Activated CD4-positive, alpha-beta T cell treated with anti-CD3 and anti-CD28 coated beads, Interleukin-2, amount 50 U/mL, for 1 hour (primary cell): ENCODE results near the gene POLH.
A peak's percentile ranks its signal among the peaks of the same experiment; 100 is the strongest.
"Not testable (repeated sequence)": the region's sequence is repeated elsewhere in the genome, so short reads cannot be mapped to it uniquely, and the experiment has no call there.

Source experiments
- DNase-seq: peaks from one replicate; pipeline ENCODE4 v3.0.0-alpha.2; 2020

POLH gene

GRCh38 chr6:43575772-43576551 lies at the start of gene POLH, which contains the start of gene XPO5:
Gene POLH, plus strand, starts transcription at chr6:43576185. Its CDS starts 6,135 bp downstream, at chr6:43582320.
Gene XPO5, minus strand, starts transcription at chr6:43576038. Its CDS starts 174 bp downstream, at chr6:43575864.
- peak; percentile 89 for DNase-seq

- no peak for DNase-seq
Observed at GRCh38 chr6:43532201-43532600, 43.8 kb upstream of the POLH start.

GRCh38 chr6:43538986-43539385 lies 37.0 kb upstream of the POLH start:
- DNase-seq: not testable (repeated sequence)

GRCh38 chr6:43539409-43539808 lies 36.6 kb upstream of the POLH start:
- DNase-seq: not testable (repeated sequence)

GRCh38 chr6:43540507-43540906 lies 35.5 kb upstream of the POLH start:
- no peak for DNase-seq

- DNase-seq: no peak
Observed at GRCh38 chr6:43541774-43542471, 34.1 kb upstream of the POLH start.

GRCh38 chr6:43544461-43544860 lies 31.5 kb upstream of the POLH start:
- no peak for DNase-seq

GRCh38 chr6:43547222-43547621 lies 28.8 kb upstream of the POLH start:
- DNase-seq: no peak

GRCh38 chr6:43557620-43558019 lies 18.4 kb upstream of the POLH start:
- DNase-seq: not testable (repeated sequence)

GRCh38 chr6:43559328-43559727 lies 16.7 kb upstream of the POLH start:
- DNase-seq: no peak

- DNase-seq: no peak
Observed at GRCh38 chr6:43570876-43571441, 5.0 kb upstream of the POLH start.

- DNase-seq: no peak
Observed at GRCh38 chr6:43572015-43572414, 4.0 kb upstream of the POLH start.

GRCh38 chr6:43575105-43575771 lies 747 bp upstream of the POLH start:
- DNase-seq: no peak

- no peak for DNase-seq
Observed at GRCh38 chr6:43578748-43579147, 2.8 kb downstream of the POLH start.

- DNase-seq: no peak
Observed at GRCh38 chr6:43579171-43579570, 3.2 kb downstream of the POLH start.

- no peak for DNase-seq
Observed at GRCh38 chr6:43582911-43583310, 6.9 kb downstream of the POLH start.

- peak; percentile 4 for DNase-seq
Observed at GRCh38 chr6:43584892-43585570, 9.0 kb downstream of the POLH start.

GRCh38 chr6:43588194-43588593 lies 12.2 kb downstream of the POLH start:
- no peak for DNase-seq

GRCh38 chr6:43589564-43589963 lies 13.6 kb downstream of the POLH start:
- not testable (repeated sequence) for DNase-seq

GRCh38 chr6:43593938-43594337 lies 18.0 kb downstream of the POLH start:
- DNase-seq: no peak

GRCh38 chr6:43600595-43600994 lies 24.6 kb downstream of the POLH start:
- no peak for DNase-seq

GRCh38 chr6:43604174-43604573 lies 28.2 kb downstream of the POLH start:
- no peak for DNase-seq

- no peak for DNase-seq
Observed at GRCh38 chr6:43606019-43606418, 30.0 kb downstream of the POLH start.
